VCaP (cell line): ENCODE results near the gene TOMM70.

Experiments
- H3K27ac ChIP-seq: fragments of 450-650 bp; 2 replicates; pipeline ENCODE4 v1.5.1; 2017
- CTCF ChIP-seq: fragments of 450-650 bp; conservative IDR thresholded peaks from 2 replicates; pipeline ENCODE4 v1.5.1; 2017; ENCODE audit warnings: mild to moderate bottlenecking, moderate library complexity

The TOMM70 gene

GRCh38 chr3:100411091-100411982 lies 10.4 kb upstream of the TOMM70 start:
- no peak for TF ChIP-seq CTCF
- H3K27ac ChIP-seq, result no peak overlapping the region

- TF ChIP-seq CTCF, result no peak
- no peak overlapping the region for H3K27ac ChIP-seq
Measured at GRCh38 chr3:100407977-100408532, 7.2 kb upstream of the TOMM70 start.

GRCh38 chr3:100407164-100407563 lies 6.3 kb upstream of the TOMM70 start:
- H3K27ac ChIP-seq, result no peak overlapping the region
- TF ChIP-seq CTCF, result no peak

- no peak overlapping the region for H3K27ac ChIP-seq
- TF ChIP-seq CTCF, result no peak
Measured at GRCh38 chr3:100404250-100404548, 3.3 kb upstream of the TOMM70 start.

GRCh38 chr3:100403362-100404249 lies 2.7 kb upstream of the TOMM70 start:
- no peak overlapping the region for H3K27ac ChIP-seq
- TF ChIP-seq CTCF, result no peak

- H3K27ac ChIP-seq, result peak overlapping the region; percentile 87; the same call in 1 of the 2 replicates
Measured at GRCh38 chr3:100402891-100403290, 2.0 kb upstream of the TOMM70 start.

More at GRCh38 chr3:100402891-100403290, 2.0 kb upstream of the TOMM70 start:
- TF ChIP-seq CTCF, result no peak
